ENCODE measurements around the gene GMCL2. TPM values are rescaled to one million over a fixed set of nuclear protein-coding genes. Genes with fewer than 3 reads are reported as not detected.

The GMCL2 gene
- total RNA-seq, 4 donors from 2014 or later: not detected

GRCh38 chr5:178210073-178210535 is 22.9 kb upstream of the GMCL2 start:
- H3K9me3 ChIP-seq: no peaks in the 10 kb centered on the region
- TF ChIP-seq CTCF (IDR thresholded peaks at IDR 0.05) (no peak), POLR2AphosphoS5 (IDR thresholded peaks at IDR 0.05) (no peak), EP300 (IDR thresholded peaks at IDR 0.05) (no peak), POLR2A (IDR thresholded peaks at IDR 0.05) (no peak)
- 92% methylated on average over 5 of the region's 18 CpGs; no CpG with 5 or more reads in 1 of the 2 donors for WGBS, 2 donors (ENCODE audit: low coverage in 1 of 2)
- no peak overlapping the region for H3K27ac ChIP-seq
- no peak overlapping the region for H3K4me3 ChIP-seq
- ATAC-seq: no peak
- H3K4me1 ChIP-seq: peaks cover 0 to 38% (median 19%) of the 10 kb centered on the region in 3 donors
- H3K27me3 ChIP-seq: no peaks in the 10 kb centered on the region
- H3K36me3 ChIP-seq: peaks cover 0 to 86% of the 10 kb centered on the region in 2 donors

DNA sequence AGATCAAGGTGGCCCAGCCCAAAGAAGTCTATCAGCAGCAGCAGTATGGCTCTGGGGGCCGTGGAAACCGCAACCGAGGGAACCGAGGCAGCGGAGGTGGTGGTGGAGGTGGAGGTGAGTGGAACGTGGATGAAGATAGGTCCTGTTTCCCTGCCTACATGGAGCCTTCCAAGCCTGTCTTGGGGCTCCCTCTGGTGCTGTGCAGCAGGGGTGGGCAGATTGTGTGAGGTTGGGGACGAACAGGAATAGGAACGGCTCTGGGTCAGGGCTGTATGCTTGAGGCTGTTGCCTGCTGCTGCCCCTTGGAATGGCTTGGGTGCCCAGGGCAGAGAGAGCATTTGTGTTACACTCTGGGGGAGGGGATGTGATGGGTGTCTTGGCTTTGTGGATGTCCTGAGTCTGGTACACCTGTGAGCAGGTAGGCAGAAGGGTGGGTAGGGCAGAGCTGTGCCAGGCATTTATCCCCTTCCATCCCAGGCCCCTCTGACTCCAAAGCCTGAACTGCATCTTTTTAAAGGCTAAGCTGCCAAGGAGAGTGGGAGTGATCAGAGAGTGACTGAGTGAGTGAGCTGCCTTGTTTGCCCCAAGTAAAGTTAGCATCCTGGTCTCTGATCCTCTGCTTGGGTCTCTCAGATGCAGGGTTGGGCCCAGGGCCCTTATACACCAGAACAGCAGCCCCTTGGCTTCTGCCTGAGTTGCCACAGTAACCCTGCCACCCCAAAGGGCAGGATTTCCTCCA is 22.3 kb upstream of the GMCL2 start:
- no peak overlapping the region for H3K27ac ChIP-seq
- peaks cover 0 to 38% (median 19%) of the 10 kb centered on the region in 3 donors for H3K4me1 ChIP-seq
- no peaks in the 10 kb centered on the region for H3K27me3 ChIP-seq
- WGBS, 2 donors (ENCODE audit: low coverage in 1 of 2): 75 to 78% methylated on average over 8 of the region's 8 CpGs
- peaks cover 0 to 80% of the 10 kb centered on the region in 2 donors for H3K36me3 ChIP-seq
- no peaks in the 10 kb centered on the region for H3K9me3 ChIP-seq
- H3K4me3 ChIP-seq: no peak overlapping the region
- TF ChIP-seq CTCF (IDR thresholded peaks at IDR 0.05): no peak
- no peak for ATAC-seq

DNA sequence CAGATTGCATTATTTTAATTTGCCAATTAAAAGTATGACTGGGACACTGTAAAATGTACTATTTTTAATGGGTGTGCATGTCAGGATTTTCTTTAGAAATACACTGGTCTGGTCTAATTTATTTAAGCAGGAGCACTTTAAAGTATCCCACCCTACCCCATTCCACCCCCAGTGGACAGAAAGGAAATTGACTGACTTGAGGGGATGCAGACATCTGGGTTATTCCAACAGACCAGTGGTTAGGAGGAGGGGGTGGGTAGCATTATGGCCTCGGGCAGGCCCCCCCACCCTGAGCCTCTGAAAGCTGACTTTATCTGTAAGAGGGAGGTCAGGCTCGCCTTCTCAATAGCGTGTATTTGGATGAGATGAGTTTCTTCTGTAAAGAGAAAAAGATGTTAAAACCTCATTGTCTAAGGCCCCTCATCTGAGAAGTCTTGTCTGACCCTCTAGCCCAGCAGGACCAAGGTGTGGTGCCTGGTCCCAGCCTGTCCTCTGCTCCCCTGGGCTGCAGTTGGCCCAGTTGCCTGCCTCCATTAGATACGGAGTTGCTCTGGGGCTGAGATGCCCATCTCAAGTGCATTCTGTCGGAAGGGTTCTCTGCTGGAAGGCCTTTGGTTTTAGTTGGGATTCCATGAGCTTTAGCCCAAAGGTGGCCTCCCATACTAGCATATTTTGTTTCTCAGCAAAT is 21.5 kb upstream of the GMCL2 start:
- Histone ChIP-seq H3K27ac (no peak overlapping the region), H3K4me3 (no peak overlapping the region), H3K4me1 (peaks cover 0 to 41% (median 19%) of the 10 kb centered on the region in 3 donors), H3K9me3 (no peaks in the 10 kb centered on the region), H3K36me3 (peaks cover 0 to 72% of the 10 kb centered on the region in 2 donors), H3K27me3 (no peaks in the 10 kb centered on the region)
- no peak for ATAC-seq
- WGBS, 2 donors (ENCODE audit: low coverage in 1 of 2): 33 to 93% methylated on average over 1 to 2 of the region's 5 CpGs
- TF ChIP-seq EP300 (IDR thresholded peaks at IDR 0.05): no peak
- TF ChIP-seq POLR2A (IDR thresholded peaks at IDR 0.05): no peak
- TF ChIP-seq CTCF (IDR thresholded peaks at IDR 0.05): no peak
- TF ChIP-seq POLR2AphosphoS5 (IDR thresholded peaks at IDR 0.05): no peak

DNA sequence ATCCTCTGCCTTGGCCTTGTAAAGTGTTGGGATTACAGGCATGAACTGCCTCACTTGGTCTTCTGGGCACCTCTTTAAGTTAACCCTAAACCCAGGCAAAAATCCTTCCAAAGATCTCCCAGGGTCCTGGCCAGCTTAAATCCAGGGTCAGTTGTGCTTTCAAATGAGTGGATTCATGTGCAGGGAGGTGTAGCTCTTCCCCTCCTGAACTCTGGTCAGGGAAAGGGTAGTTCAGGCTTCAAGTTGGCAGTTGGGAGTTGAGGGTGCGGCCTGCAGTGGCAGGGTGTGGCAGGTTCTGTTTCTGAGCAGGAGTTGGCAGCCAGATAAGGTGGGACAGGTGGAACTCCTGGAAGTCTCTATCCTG is 20.7 kb upstream of the GMCL2 start:
- Histone ChIP-seq H3K36me3 (peaks cover 0 to 64% of the 10 kb centered on the region in 2 donors), H3K4me1 (peaks cover 0 to 41% (median 19%) of the 10 kb centered on the region in 3 donors), H3K27me3 (no peaks in the 10 kb centered on the region), H3K9me3 (no peaks in the 10 kb centered on the region), H3K27ac (no peak overlapping the region), H3K4me3 (no peak overlapping the region)
- WGBS, 2 donors (ENCODE audit: low coverage in 1 of 2): no CpG with 5 or more reads among the region's 1 CpG
- no peak for ATAC-seq
- no peak for TF ChIP-seq POLR2AphosphoS5 (IDR thresholded peaks at IDR 0.05)
- no peak for TF ChIP-seq CTCF (IDR thresholded peaks at IDR 0.05)
- TF ChIP-seq POLR2A (IDR thresholded peaks at IDR 0.05): no peak
- no peak for TF ChIP-seq EP300 (IDR thresholded peaks at IDR 0.05)

Data from gastroesophageal sphincter (tissue), 4 donors.